Right lobe of liver (tissue), 6 donors: Measurements from ENCODE around the gene DDX4. TPM values are rescaled to one million over a fixed set of nuclear protein-coding genes. Genes with fewer than 3 reads are reported as not detected.
"Not testable (repeated sequence)": the region's sequence is repeated elsewhere in the genome, so short reads cannot be mapped to it uniquely, and the experiment has no call there.

Source experiments
- ATAC-seq, 4 donors: fragments of 200-7000 bp; cut with Tn5 transposase; one replicate each; pipeline ENCODE4 v1.9.1; 2020; ENCODE audit warnings: mild to moderate bottlenecking in 4 of 4, moderate library complexity in 4 of 4
- DNase-seq, 3 donors: peaks; one replicate each; pipeline ENCODE4 v3.0.0-alpha.2; 2020
- H3K27ac ChIP-seq, 3 donors: fragments of 200-600 bp; one replicate each; pipeline ENCODE4 v1.8.0; 2022
- H3K27me3 ChIP-seq, 2 donors: fragments of 200-600 bp; one replicate each; pipeline ENCODE4 v1.8.0; 2022
- H3K36me3 ChIP-seq, 4 donors: fragments of 200-600 bp; sonication (generic) in 1 of 4; one replicate each; pipeline versions ENCODE4 v1.5.1 to v1.8.0; 2017 to 2022; ENCODE audit warnings: control low read depth in 1 of 4
- H3K4me1 ChIP-seq, 4 donors: fragments of 200-600 bp; sonication (generic) in 1 of 4; one replicate each; pipeline versions ENCODE4 v1.5.1 to v1.8.0; 2017 to 2022; ENCODE audit warnings: control low read depth in 1 of 4
- H3K4me3 ChIP-seq, 3 donors: fragments of 200-600 bp; one replicate each; pipeline ENCODE4 v1.8.0; 2022
- H3K9me3 ChIP-seq, 4 donors: fragments of 200-600 bp; sonication (generic) in 1 of 4; one replicate each; pipeline versions ENCODE4 v1.5.1 to v1.8.0; 2017 to 2022; ENCODE audit warnings: control low read depth in 1 of 4
- POLR2A ChIP-seq: fragments of 450-650 bp; IDR thresholded peaks from one replicate; pipeline ENCODE4 v1.6.1; 2017; ENCODE audit warnings: antibody characterized with exemption, mild to moderate bottlenecking
- WGBS: methylation state at CpG from one replicate; pipeline ENCODE4 v1.1.6; 2018; ENCODE audit warnings: low coverage, low lambda C conversion rate; ENCODE audit not compliant: insufficient coverage; ENCODE audit errors: missing lambda C conversion rate; 5-methylcytosine and 5-hydroxymethylcytosine counted together
- intact Hi-C, 2 donors: fragments of 100-400 bp; cut with DNase I; formaldehyde crosslinking; loops; one replicate each; pipeline versions ENCODE4 v1.11.2 to v1.14.1; 2022
- total RNA-seq, 6 experiments: library from RNA; depleted of rRNA in 2 of 6; stranded (reverse); fragments of >200 nt in 2 of 6; fragmentation: NEBNext Ultra II Directional in 3 of 6; extraction: Animal tissue kit (Norgen Biotek cat#: 25700) in 3 of 6; gene quantifications; one replicate each; pipeline versions ENCODE4 v1.1.0 to v1.2.4, GENCODE V29; 2016 to 2023
- TF ChIP-seq, protein P1 (sequence below), 4 donors: fragments of 200-600 bp in 3 of 4; fragments of 450-650 bp in 1 of 4; IDR thresholded peaks; one replicate each; pipeline versions ENCODE4 v1.5.1 to v1.8.0; 2016 to 2022; ENCODE audit warnings: antibody characterized with exemption in 4 of 4, mild to moderate bottlenecking in 2 of 4
- donor health status: DM: no; HTN: yes; CAD: no.
- donor health status: DM: no; HTN: no; CAD: no.
- donor health status: DM: no; HTN: no; CAD: no.
- donor health status: DM: no; HTN: yes; CAD: no.
- donor health status: DM: no; HTN: yes; CAD: no.

The DDX4 gene
- total RNA-seq, 6 experiments from 2014 or later, result not detected

DNA sequence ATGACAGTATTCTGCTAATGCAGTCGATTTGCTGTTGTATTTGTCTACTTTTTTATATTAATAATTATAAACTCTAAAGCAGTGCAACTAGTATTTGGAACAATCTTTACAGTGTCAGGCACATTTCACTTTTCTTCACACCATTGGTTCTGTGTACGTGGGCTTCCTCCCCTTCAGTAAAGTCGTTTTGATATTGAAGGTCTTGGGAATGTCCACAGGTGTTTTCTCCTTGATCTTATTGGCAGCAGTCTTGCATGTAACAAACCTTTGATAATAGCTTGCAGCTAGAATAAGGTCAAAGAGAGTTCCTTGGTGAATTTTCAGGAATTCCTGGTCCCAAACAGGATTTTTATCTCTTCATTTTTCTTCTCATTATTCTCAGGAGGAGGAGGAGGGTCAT, 12.2 kb downstream of the DDX4 start:
- Histone ChIP-seq H3K36me3 (no peaks in the 10 kb centered on the region), H3K4me3 (no peak overlapping the region), H3K27ac (no peak overlapping the region), H3K4me1 (no peaks in the 10 kb centered on the region), H3K27me3 (no peaks in the 10 kb centered on the region), H3K9me3 (no peaks in the 10 kb centered on the region)
- TF ChIP-seq, protein P1, sequence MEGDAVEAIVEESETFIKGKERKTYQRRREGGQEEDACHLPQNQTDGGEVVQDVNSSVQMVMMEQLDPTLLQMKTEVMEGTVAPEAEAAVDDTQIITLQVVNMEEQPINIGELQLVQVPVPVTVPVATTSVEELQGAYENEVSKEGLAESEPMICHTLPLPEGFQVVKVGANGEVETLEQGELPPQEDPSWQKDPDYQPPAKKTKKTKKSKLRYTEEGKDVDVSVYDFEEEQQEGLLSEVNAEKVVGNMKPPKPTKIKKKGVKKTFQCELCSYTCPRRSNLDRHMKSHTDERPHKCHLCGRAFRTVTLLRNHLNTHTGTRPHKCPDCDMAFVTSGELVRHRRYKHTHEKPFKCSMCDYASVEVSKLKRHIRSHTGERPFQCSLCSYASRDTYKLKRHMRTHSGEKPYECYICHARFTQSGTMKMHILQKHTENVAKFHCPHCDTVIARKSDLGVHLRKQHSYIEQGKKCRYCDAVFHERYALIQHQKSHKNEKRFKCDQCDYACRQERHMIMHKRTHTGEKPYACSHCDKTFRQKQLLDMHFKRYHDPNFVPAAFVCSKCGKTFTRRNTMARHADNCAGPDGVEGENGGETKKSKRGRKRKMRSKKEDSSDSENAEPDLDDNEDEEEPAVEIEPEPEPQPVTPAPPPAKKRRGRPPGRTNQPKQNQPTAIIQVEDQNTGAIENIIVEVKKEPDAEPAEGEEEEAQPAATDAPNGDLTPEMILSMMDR (IDR thresholded peaks at IDR 0.05), result no peak
- TF ChIP-seq POLR2A, result no peak
- ATAC-seq (no peak), DNase-seq (no peak)
- WGBS, result 61% methylated on average over 3 of the region's 3 CpGs
- intact Hi-C loops, result no loop called here

DNA sequence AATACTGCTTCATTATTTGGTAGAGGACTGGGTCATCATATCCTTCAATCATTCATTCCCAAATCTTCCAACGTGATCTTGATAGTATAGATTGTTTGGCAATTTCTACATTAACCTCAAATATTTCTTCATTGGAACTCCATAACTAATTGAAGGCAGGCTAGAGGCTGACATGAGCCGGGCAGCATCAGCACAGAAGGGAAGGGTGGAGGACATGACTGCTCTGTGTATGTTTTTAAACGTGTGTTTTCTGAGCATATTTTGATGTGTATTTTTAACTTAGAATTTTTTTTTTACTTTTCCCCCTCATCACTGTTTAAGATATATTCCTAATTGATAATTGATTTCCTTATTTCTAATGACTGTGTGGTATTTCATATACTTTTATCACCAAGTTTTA, 12.6 kb downstream of the DDX4 start:
- no peak for TF ChIP-seq POLR2A
- TF ChIP-seq, protein P1 (IDR thresholded peaks at IDR 0.05), result no peak
- no peaks in the 10 kb centered on the region for H3K4me1 ChIP-seq
- H3K36me3 ChIP-seq, result no peaks in the 10 kb centered on the region
- WGBS, result 59% methylated on average over 3 of the region's 3 CpGs
- ATAC-seq (no peak), DNase-seq (no peak)
- no peaks in the 10 kb centered on the region for H3K9me3 ChIP-seq
- no peaks in the 10 kb centered on the region for H3K27me3 ChIP-seq
- intact Hi-C loops, result no loop called here
- no peak overlapping the region for H3K27ac ChIP-seq
- H3K4me3 ChIP-seq, result no peak overlapping the region

DNA sequence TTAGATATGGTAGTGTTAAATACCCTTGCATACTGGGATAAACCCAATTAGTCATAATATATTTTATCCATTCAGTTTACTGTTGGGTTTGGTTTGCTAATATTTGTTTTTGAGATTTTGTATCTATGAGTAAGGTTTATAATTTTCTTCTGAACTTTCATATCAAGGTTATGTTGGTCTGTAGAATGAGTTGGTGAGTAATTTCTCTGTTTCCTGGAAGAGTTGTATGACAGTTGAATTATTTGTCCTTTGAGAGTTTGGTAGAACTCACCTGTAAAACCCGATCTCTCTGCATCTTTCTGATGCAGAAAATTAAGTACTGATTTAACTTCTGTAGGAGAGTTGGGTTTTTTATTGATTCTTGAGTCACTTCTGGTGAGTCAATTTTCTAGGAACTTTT, 20.4 kb downstream of the DDX4 start:
- Histone ChIP-seq H3K36me3 (no peaks in the 10 kb centered on the region), H3K4me1 (no peaks in the 10 kb centered on the region), H3K9me3 (no peaks in the 10 kb centered on the region), H3K27ac (no peak overlapping the region), H3K27me3 (no peaks in the 10 kb centered on the region), H3K4me3 (no peak overlapping the region)
- intact Hi-C loops, result no loop called here
- TF ChIP-seq, protein P1 (IDR thresholded peaks at IDR 0.05), result no peak
- TF ChIP-seq POLR2A, result no peak
- DNase-seq (no peak), ATAC-seq (no peak)
- 76% methylated on average over 1 of the region's 1 CpG for WGBS

DNA sequence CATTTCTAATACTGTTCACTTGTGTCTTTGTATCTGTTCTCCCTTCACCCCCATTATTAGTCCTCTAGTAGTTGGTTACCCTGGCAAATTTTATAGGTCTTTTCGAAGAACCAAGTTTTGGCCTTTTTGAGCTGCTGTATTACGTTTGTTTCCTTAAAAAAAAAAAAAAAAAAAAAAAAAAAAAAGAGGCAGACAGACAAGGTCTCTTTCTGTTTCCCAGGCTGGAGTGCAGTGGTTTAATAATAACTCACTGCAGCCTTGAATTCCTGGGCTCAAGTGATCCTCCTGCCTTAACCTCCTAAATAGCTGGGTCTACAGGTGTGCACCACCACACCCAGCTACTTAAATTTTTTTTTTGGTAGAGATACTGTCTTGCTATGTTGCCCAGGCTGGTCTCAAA, 20.9 kb downstream of the DDX4 start:
- intact Hi-C loops, result no loop called here
- no peaks in the 10 kb centered on the region for H3K36me3 ChIP-seq
- ATAC-seq (no peak), DNase-seq (no peak)
- H3K4me3 ChIP-seq, result no peak overlapping the region
- TF ChIP-seq, protein P1 (IDR thresholded peaks at IDR 0.05), result no peak
- TF ChIP-seq POLR2A, result no peak
- no peaks in the 10 kb centered on the region for H3K4me1 ChIP-seq
- 57% methylated on average over 2 of the region's 2 CpGs for WGBS
- H3K27ac ChIP-seq, result no peak overlapping the region
- no peaks in the 10 kb centered on the region for H3K27me3 ChIP-seq
- H3K9me3 ChIP-seq, result no peaks in the 10 kb centered on the region

DNA sequence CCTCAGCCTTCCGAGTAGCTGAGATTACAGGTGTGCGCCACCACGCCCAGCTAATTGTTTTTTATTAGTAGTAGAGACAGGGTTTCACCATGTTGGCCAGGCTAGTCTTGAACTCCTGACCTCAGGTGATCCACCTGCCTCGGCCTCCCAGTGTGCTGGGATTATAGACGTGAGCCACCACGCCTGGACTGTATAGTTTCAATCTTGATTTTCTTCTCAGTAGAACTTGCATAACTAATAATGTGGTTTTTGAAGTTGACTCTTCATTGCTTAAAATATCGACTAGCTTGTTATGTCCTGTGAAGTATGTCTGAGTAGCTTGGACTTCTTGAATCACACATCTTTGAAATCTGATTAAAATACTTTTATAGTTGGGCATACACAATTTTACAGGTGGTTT, 23.9 kb downstream of the DDX4 start:
- H3K36me3 ChIP-seq, H3K9me3 ChIP-seq, intact Hi-C loops, H3K27ac ChIP-seq, H3K4me1 ChIP-seq, DNase-seq, ATAC-seq, H3K27me3 ChIP-seq, H3K4me3 ChIP-seq: not testable (repeated sequence)
- 92% methylated on average over 7 of the region's 7 CpGs for WGBS
